GM10248 (cell line): ENCODE data around the gene C3orf38.
"Not testable (repeated sequence)": the region's sequence is repeated elsewhere in the genome, so short reads cannot be mapped to it uniquely, and the experiment has no call there.

Source experiments
- CTCF ChIA-PET: fragments of 300-600 bp; sonication (Branson Sonifier 250); formaldehyde crosslinking; extraction: SDS; loops from one replicate; lab custom pipeline; 2021; ENCODE audit warnings: antibody characterized with exemption; lab: Yijun Ruan, JAX
- POLR2A ChIA-PET: fragments of 350-650 bp; sonication (Branson Sonifier 250); formaldehyde crosslinking; extraction: SDS; loops from one replicate; lab custom pipeline; 2020; ENCODE audit warnings: antibody characterized with exemption; lab: Yijun Ruan, JAX
- DNase-seq: peaks from one replicate; pipeline ENCODE4 v3.0.0; 2012; ENCODE audit errors: extremely low spot score
- TF ChIP-seq, protein P1 (sequence below): IDR thresholded peaks from 2 replicates; pipeline ENCODE4 v1.5.1; 2012; ENCODE audit warnings: mild to moderate bottlenecking, low read depth; ENCODE audit errors: extremely low read depth, missing control alignments, control extremely low read depth

C3orf38 gene

DNA sequence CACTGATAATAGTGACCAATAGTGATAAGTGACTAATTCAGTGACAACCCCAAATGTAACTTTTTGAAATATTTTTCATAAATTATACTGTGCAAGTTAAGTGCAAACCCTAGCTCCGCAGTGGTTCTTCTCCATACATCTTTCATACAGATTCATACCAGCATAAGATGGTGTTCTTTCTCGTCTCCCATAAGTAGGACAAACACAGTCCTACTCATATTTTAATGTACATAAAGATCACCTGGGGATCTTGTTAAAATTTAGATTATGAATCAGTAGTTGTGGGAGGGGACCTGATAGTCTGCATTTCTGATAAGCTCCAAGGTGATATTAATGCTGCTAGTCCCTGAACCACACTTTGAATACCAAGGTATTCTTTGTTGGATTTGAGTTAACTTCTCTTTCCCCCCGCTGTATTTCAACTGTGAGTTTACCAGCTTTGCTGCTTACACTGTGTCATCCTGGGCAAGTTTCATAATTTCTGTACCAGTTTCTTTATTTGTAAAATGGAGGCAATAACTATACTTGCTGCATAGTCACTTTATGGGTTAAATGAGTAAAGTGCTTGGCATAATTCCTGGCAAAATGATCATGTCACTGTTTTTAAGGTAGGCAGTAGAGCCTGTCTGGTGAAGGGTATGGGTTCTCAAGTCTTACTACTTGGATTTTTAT is 34.7 kb upstream of the C3orf38 start:
- CTCF ChIA-PET = interaction anchor here (0.6 to 3.6 kb wide), 9 partner anchors 9 to 343 kb away, joined by 3 to 49 read pairs (median 4); partner anchors contain the start of gene C3orf38

DNA sequence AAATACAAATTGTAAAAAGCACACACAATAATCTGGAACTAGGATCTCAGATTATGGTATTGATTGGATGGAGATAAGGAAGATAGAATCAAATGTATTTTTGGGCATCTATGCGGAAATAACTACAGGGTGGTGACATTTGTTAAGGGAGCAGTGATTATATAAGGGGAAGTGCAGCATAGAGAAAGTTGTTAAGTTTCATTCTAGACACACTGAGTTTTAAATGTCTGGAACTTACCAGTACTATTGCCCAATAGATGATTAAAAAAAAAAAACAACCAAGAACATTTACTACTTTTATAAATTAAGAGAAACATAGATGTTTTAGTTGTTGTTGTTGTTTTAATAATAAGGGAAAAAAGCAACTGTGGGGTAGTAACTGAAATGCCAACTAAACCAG is 32.1 kb upstream of the C3orf38 start:
- TF ChIP-seq, protein P1, sequence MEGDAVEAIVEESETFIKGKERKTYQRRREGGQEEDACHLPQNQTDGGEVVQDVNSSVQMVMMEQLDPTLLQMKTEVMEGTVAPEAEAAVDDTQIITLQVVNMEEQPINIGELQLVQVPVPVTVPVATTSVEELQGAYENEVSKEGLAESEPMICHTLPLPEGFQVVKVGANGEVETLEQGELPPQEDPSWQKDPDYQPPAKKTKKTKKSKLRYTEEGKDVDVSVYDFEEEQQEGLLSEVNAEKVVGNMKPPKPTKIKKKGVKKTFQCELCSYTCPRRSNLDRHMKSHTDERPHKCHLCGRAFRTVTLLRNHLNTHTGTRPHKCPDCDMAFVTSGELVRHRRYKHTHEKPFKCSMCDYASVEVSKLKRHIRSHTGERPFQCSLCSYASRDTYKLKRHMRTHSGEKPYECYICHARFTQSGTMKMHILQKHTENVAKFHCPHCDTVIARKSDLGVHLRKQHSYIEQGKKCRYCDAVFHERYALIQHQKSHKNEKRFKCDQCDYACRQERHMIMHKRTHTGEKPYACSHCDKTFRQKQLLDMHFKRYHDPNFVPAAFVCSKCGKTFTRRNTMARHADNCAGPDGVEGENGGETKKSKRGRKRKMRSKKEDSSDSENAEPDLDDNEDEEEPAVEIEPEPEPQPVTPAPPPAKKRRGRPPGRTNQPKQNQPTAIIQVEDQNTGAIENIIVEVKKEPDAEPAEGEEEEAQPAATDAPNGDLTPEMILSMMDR = no peak
- CTCF ChIA-PET = no interaction called here
- no peak for DNase-seq
- POLR2A ChIA-PET = no interaction called here

More for the DNA sequence above, 34.7 kb upstream of the C3orf38 start:
- POLR2A ChIA-PET = no interaction called here
- DNase-seq = no peak
- TF ChIP-seq, protein P1 = no peak

DNA sequence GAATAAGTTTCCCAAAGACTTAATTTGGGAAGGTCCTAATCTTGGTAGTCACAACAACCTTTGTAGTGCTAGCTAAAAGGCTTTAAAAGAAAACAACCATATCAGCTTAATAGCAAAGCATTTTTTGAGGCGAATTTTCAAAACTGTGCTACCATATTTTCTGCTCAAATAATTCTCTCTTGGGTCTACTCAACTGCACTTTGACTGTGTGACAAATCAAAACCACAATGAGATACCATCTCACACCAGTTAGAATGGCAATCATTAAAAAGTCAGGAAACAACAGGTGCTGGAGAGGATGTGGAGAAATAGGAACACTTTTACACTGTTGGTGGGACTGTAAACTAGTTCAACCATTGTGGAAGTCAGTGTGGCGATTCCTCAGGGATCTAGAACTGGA is 31.2 kb upstream of the C3orf38 start:
- CTCF ChIA-PET = interaction anchor here (1.0 kb wide), 1 partner anchor 29 kb away, joined by 3 read pairs; no protein-coding TSS in a partner anchor
- DNase-seq, POLR2A ChIA-PET: not testable (repeated sequence)

DNA sequence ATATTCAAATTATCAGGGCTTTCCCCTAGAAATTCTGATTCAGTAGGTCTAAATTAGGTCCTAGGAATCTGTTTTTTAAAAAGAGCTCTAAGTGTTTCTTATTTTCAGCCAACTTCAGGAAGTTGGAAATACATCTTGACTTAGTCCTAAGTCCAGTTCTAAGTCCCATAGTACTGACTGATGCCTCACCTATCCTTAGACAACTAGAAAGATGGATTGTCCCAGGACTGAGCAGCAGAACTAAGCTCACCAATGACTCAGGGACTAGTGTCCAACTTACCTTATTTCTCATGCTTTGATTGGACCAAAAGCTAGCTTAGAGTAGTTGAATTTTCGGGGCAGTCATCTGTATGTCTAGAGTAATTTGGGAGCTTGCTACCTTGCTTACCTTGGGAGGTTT is 26.2 kb upstream of the C3orf38 start:
- CTCF ChIA-PET = interaction anchor here (0.8 to 3.7 kb wide), 6 partner anchors 9 to 17 kb away, joined by 3 to 49 read pairs (median 8); no protein-coding TSS in a partner anchor
- TF ChIP-seq, protein P1 = no peak
- DNase-seq = no peak
- POLR2A ChIA-PET = no interaction called here

DNA sequence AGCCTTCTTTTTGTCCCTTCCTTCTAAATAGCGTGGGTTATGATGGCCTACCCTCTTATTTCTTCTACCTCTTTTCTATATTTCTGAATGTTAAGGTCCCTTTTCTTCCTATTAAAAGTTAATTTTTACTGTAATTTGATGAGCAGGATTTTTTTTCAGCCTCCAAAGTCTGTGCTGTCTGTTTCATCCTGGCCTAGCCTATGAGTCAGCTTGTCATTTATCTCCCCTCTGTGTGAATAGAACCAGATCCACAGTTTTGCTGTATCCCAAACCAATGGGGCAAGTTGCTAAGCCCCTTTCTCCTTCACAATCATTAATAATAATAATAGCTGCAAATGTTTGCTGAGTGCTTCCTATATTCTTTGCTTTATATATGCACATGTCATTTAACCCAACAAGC is 18.1 kb upstream of the C3orf38 start:
- DNase-seq = no peak
- TF ChIP-seq, protein P1 = no peak
- ChIA-PET CTCF (interaction anchor here (0.7 to 4.1 kb wide), 6 partner anchors 8 to 19 kb away, joined by 3 to 32 read pairs (median 5); partner anchors contain the start of gene C3orf38), POLR2A (no interaction called here)

DNA sequence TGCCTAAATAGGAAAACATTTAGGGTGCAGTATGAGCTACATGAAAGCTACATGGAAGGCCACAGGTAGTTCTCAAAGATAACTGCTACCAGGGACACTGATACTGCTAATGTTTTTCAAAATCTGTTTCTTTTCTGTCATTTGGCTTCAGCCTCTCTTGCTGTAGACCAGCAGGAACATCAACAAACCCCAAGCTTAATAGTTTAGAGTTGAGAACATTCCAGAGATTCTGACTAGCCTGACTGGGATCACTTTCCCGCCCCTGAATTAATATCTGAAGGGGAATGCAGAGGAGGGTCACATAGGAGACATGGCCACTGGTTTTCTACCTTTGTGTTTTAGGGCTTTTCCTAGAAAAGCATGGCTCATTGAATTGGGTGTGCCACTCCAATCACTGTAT is 16.9 kb upstream of the C3orf38 start:
- DNase-seq = no peak
- ChIA-PET POLR2A (no interaction called here), CTCF (interaction anchor here (1.0 to 4.1 kb wide), 4 partner anchors 9 to 20 kb away, joined by 3 to 32 read pairs (median 8); no protein-coding TSS in a partner anchor)
- TF ChIP-seq, protein P1 = no peak

DNA sequence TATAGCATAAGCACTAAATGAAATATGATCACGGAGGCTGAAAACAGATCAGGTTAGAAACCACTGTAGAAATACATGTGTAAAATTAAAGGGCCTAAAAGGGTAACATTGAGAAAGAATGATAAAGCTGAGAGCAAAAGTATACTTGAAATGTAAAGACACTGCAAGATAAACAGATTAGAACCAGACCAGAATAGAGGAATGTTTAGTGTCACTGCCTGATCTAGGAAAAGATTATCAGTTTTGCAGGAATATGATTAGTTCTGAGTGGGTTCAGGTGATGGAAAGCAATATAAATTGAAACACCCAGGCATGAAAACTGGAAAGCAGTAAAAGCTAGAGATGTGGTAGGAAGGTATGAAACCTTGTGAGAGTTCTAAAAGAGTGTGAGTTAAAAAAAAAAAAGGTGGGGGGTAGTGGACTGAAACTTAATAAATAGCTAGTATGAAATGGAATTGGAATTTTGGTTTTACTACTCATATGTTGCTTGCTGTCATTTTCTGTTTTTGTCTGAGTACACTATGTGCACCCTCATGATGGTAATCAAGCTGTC is 16.0 kb upstream of the C3orf38 start:
- CTCF ChIA-PET = interaction anchor here (1.4 to 4.1 kb wide), 3 partner anchors 11 to 21 kb away, joined by 5 to 32 read pairs (median 8); no protein-coding TSS in a partner anchor
- TF ChIP-seq, protein P1 = no peak
- DNase-seq = no peak
- POLR2A ChIA-PET = no interaction called here
